ENCODE data around the gene DIAPH1. TPM values are rescaled to one million over a fixed set of nuclear protein-coding genes. Genes with fewer than 3 reads are reported as not detected.

DIAPH1 gene
- total RNA-seq, 1 experiment from 2014 or later = 142 TPM

- no peaks in the 10 kb centered on the region for H3K36me3 ChIP-seq (ENCODE audit: control insufficient read depth in 1 of 2, insufficient read depth in 2 of 2, low read length in 2 of 2)
- ChIA-PET POLR2A (no interaction called here), RAD21 (ENCODE audit: low non-redundant PET in 1 of 2, low total read pairs in 2 of 2, uncharacterized antibody in 2 of 2, unreplicated experiment in 2 of 2) (no interaction called here), CTCF (interaction anchor here (1.1 to 2.7 kb wide), 2 partner anchors 21 to 35 kb away, joined by 4 to 16 read pairs; partner anchors contain the start of gene DIAPH1)
- peaks cover 17% of the 10 kb centered on the region; the same call in 1 of the 2 replicates for H4K20me1 ChIP-seq (ENCODE audit: insufficient read depth)
- peaks cover 98% of the 10 kb centered on the region for H3K79me2 ChIP-seq (ENCODE audit: insufficient read depth, low read length)
- ATAC-seq (no peak), DNase-seq (ENCODE audit: low read depth, low spot score) (no peak)
- no TSS peak for BruUV-seq (replicated peaks)
- no peak overlapping the region for H2AFZ ChIP-seq (ENCODE audit: low read depth, low read length, poor library complexity, severe bottlenecking)
- H3K9me3 ChIP-seq (ENCODE audit: control insufficient read depth in 1 of 2, insufficient read depth in 1 of 2, low read depth in 1 of 2, low read length in 2 of 2) = no peaks in the 10 kb centered on the region
- H3K27ac ChIP-seq (ENCODE audit: low read depth, low read length) = no peak overlapping the region
- H3K9me2 ChIP-seq (ENCODE audit: insufficient read depth) = no peaks in the 10 kb centered on the region
- H3K4me1 ChIP-seq (ENCODE audit: control insufficient read depth in 1 of 2, insufficient read depth in 2 of 2, low read length in 2 of 2) = peaks cover 0 to 6% of the 10 kb centered on the region in 2 experiments; a peak in 1 of 4 replicates
- TF ChIP-seq CTCF (IDR thresholded peaks at IDR 0.05 in 2 of 3, conservative IDR thresholded peaks at IDR 0.05 in 1 of 3; ENCODE audit: borderline replicate concordance in 1 of 3, insufficient read depth in 1 of 3, low read depth in 2 of 3, low read length in 2 of 3) (no peak), SP1 (IDR thresholded peaks at IDR 0.05; ENCODE audit: low read depth) (no peak), ZNF274 (IDR thresholded peaks at IDR 0.05; ENCODE audit: low read depth, low read length) (no peak), CEBPB (IDR thresholded peaks at IDR 0.05; ENCODE audit: low read depth) (no peak), MAX (IDR thresholded peaks at IDR 0.05) (no peak)
- no peak overlapping the region for H3K9ac ChIP-seq (ENCODE audit: low read length)
- intact Hi-C loops (cut with micrococcal nuclease) = no loop called here
- H3K4me2 ChIP-seq (ENCODE audit: low read length) = no peak overlapping the region
- no peak overlapping the region for H3K4me3 ChIP-seq (replicated peaks in 1 of 2; ENCODE audit: low read depth in 1 of 2, low read length in 2 of 2)
- H3K27me3 ChIP-seq (ENCODE audit: insufficient read depth, low read length) = no peaks in the 10 kb centered on the region
These were observed 20.1 kb downstream of the DIAPH1 start for GRCh38 chr5:141598391-141599345.

All from HCT116 (cell line).